NCI-H2081 (cell line): ENCODE results near the gene COPS9.

ENCODE experiments used
- DNase-seq, 2 experiments: peaks; one replicate each; lab custom pipeline; 2025; lab: John Stamatoyannopoulos, UW

The COPS9 gene

DNA sequence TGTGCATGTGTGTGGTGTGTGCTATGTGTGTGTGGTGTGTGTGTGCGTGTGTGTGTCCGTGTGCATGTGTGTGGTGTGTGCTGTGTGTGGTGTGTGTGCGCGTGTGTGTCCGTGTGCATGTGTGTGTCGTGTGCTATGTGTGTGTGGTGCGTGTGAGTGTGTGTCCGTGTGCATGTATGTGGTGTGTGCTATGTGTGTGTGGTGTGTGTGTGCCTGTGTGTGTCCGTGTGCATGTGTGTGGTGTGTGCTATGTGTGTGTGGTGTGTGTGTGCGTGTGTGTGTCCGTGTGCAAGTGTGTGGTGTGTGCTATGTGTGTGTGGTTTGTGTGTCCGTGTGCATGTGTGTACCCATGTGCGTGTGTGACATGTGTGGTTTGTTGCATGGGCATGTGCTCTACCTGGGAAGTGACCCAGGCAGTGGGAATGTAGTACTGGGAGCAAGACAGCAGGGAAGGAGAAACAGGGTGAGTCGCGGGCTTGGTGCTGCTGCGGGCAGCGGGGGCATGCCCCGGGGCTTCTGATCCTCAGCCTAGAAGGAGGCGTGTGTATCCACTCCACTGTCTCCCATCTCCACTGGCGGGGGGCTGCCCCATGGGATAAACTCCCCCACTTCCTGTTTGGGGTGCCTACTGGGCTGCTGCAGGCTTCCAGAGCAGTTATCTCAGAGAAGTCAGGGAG is 11.9 kb upstream of the COPS9 start:
- DNase-seq = no peak

DNA sequence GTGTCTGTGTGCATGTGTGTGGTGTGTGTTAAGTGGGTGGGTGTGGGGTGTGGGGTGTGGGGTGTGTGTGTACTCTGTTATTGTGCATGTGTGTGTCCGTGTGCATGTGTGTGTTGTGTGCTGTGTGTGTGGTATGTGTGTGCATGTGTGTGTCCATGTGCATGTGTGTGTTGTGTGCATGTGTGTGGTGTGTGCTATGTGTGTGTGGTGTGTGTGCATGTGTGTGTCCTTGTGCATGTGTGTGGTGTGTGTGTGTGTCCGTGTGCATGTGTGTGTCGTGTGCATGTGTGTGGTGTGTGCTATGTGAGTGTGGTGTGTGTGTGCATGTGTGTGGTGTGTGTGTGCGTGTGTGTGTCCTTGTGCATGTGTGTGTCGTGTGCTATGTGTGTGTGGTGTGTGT is 11.3 kb upstream of the COPS9 start:
- DNase-seq = no peak

DNA sequence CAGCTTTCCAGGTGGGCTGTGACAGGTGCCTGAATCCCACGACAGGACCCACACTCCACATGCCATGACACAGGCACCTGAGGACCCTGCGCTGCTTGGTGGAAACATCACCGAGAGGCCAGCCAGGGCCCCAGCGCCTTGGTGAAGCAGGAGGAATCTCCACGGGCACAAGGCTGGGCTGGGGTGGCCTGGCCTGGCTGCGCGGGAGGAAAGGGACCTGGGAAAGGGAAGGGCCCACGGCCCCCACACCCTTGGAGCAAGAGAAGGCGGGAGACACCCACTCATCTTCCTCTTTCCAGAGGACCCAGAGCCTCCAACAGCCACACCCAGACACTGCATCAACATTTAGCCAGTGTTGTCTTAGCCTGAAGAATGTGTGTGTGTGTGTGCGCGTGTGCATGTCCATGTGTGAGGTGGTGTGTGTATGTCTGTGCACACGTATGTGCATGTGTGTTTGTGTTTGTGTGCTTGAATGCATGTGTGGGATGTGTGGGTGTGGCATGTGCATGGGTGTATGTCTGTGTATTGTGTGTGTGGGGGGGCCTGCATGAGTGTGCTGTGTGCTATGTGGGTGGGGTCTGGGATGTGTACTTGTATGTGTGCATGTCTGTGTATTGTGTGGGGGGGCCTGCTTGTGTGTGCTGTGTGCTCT is 10.6 kb upstream of the COPS9 start:
- DNase-seq = no peak

DNA sequence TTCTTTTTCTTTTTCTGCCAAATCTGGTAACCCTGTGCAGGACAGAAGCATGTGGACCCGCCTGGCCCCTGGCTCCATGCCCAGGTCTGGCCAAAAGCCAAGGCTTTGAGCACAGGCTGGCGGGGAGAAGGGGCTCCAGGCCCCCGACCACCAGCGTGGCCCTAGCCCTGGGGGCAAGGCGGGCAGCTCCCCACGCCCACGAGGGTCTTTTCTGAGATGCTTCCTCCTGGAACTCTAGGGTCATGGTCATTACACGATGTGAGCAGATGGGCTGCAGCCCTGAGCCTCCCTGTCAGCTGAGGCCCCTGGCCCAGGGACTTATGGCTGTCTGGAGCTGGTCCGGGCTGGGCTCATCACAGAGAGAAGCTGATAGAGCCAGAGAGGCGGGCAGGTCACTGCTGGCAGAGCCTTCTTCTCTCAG is 10.0 kb upstream of the COPS9 start:
- no peak for DNase-seq

DNA sequence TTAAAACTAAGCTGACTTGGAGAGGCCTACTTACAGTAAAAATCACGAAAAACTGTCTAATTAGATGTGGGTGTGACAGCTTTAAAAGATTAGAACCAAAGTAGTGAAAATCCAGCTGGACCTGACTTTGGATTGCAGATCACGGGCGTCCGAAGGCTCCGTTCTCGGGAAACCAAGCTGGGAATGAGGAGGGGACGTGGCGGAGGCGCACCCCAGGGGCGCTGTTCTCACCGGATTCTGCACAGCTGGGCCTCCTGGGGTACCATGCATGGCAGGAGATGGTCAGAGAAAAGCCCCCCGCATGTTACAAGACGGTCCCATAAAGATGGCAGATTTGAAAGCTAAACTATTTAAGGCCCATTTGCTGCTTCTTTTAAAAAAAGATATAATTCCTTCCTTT is 9.4 kb upstream of the COPS9 start:
- no peak for DNase-seq

DNA sequence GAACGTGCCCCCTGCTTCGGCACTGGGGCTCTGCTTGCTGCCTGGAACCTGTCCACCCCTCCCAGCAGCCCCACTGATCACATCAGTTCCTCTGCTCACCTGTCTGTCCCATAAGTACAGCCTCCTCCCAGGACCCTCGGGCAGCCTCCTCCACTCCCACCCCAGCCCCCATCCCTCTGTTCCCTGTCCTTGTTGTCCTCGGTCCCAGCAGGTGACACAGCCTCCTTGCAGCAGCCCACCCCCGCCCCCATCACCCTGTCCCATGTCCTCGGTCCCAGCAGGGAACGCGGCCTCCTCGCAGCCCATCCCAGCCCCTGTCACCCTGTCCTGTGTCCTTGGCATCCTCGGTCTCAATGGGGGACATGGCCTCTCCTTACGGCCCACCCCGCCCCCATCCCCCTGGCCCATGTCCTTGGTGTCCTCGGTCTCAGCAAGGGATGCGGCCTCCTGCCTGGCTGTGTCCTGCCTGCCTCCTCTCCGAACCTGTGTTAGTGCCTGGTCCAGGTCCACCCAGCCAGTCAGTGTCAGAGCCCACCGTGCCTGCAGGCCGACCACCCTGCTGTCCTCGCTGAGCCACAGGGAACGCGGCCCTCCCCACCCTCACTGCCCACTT is 8.7 kb upstream of the COPS9 start:
- no peak for DNase-seq

DNA sequence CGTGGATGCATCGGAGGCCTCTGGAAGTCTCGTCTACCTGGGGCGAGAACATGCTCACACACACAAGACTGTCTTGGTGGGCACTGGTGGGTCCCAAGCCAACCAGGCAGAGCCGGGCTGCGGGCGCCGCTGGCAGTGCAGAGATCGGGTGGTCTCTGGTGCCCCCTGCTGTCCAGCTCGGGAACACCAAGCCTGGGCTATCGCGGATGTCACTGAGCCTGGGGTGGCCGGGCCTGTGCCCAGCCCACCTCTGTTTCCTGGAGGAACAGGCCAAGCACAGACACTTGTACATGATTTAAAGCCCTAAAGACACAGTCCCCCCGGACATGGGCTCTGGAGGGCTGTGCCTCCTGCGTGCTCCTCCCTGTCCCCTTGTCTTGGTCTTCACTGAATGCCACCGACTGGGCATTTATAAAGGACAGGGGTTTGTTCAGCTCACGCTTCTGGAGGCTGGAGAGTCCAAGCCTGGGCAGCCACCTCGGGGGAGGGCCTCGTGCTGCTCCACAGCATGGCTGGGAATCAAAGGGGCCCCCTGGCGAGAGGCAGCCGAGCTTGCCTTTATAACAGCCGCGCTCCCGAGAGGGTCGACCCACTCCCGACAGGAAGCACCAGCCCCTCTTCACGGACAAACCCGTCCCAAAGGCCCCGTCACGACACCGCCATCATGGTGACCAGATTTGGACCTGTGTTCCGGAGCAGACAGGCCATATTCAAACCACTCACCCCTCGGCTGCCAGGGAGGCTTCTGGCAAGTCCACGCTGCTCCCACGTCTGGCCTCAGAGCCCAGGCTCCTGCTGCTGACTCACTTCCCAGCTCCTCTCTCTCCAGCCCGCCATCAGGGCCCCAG is 7.9 kb upstream of the COPS9 start:
- DNase-seq = peak; percentile 22 to 65

DNA sequence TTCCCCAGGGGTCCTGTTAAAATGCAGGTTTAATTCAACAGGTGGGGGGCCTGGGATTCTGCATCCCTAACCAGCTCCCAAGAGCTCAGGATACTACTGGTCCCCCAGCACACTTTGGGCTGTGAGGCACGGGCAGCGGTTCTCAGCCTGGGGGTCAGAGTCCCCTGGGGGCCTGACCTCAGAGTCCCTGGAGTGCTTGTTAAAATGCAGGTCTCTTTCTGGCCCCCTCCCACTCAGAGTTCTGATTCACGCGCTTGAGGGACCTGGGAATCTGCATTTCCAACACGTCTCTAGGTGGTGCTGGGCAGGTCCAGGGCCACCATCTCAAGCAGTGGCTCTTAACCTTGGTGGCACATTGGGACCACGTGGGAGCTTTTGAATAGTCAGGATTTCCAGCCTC is 7.2 kb upstream of the COPS9 start:
- no peak for DNase-seq

DNA sequence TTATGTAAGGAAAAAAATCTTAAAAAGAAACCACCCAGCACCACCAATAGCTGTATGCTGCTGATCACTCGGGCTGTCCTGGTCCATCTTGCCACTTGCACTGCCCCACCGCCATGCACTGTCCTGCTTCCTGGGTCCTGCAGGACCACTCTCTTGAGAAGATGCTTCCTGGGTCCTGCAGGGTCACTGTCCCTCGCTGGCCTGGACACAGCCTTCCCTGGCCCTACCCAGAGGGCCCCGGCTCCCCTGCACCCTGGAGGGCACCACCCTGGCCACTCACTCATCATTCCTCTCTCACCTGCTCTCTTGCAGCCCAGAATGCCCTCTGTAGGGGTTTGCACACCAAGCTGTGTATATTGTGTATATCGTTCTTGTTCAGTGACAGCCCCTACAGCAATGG is 6.8 kb upstream of the COPS9 start:
- DNase-seq = no peak

DNA sequence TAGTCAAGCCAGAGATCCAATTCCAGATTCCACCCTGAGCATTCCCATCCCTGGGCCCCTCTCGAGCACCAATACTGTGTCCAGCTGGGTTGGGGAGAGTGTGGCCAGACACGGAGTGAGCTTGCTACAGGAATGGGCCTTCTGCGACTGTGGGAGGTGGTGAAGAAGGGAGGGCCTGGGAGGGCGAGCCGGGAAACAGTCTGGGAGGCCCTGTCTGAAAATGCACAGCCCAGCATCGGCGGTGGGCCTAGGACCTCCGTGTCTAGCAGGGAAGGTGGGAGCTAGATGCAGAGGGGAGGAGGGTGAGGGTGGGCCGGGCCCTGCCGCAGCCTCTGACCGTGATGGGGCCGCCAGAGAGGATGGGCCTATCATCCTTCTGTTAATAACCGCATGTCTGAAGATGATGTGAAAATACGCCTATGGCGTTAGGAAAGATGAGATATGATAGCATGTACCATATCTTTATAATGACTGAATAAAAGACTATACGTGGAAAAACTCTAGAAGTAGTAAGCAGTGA is 6.2 kb upstream of the COPS9 start:
- no peak for DNase-seq

DNA sequence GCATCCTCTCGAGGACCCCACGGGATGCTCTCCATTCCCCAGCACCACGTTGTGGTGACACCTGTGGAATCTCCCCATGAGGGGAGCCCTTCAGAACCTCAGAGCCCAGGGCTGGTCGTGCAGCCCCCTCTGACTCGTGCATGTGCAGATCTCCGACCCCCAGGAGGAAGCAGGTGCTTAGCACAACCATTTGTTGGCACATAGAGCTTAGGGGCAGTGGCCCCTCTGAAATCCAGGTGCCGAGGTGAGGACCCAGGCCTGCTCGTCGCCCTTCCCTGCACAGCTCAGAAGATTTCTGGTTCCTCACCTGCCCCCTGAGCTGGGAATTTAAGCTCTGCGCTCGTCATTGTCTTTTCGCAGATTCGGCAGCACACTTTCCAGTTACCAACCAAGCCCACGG is 5.6 kb upstream of the COPS9 start:
- DNase-seq = no peak

DNA sequence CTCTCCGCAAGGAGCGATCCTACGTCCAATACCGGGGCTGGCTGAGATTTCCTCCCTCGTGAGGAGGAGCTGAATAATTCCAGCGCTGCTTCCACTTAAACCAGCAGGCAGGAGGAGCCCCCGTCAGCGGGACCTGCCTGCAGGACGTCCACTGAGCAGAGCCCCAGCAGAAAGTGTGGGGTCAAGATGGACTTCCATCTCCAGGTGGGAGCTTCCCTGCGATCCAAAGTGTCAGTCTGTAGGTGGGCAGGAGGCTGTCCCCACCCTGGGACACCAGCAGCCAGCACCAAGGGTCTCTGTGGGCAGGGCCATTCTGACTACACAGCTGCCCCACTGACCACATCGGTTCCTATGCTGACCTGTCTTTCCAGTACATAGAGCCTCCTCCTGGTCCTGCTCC is 4.8 kb upstream of the COPS9 start:
- no peak for DNase-seq

DNA sequence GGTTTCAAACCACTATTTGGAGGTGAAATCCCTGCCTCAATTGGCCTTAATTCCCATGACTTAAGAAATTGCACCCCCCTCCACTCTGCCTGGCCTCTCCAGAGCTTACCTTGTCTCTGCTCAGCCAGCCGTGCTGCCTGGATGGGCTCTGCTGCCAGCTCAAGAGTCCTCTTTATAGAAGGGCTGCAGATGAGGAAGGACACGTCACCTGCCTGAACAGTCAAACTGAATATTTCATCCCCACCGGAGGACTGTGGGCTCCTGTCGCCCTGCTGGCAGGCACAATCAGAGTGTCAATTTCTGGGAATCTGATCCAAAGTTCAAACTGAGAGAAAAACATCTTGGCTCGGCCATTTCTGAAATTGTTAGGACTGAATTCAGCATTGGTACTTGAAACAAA is 4.4 kb upstream of the COPS9 start, which contains the start of gene OTOS:
OTOS (minus strand) TSS at position 148 of the 400 bp plus-strand sequence. CDS start 332 bp downstream, outside the sequence.
- no peak for DNase-seq

DNA sequence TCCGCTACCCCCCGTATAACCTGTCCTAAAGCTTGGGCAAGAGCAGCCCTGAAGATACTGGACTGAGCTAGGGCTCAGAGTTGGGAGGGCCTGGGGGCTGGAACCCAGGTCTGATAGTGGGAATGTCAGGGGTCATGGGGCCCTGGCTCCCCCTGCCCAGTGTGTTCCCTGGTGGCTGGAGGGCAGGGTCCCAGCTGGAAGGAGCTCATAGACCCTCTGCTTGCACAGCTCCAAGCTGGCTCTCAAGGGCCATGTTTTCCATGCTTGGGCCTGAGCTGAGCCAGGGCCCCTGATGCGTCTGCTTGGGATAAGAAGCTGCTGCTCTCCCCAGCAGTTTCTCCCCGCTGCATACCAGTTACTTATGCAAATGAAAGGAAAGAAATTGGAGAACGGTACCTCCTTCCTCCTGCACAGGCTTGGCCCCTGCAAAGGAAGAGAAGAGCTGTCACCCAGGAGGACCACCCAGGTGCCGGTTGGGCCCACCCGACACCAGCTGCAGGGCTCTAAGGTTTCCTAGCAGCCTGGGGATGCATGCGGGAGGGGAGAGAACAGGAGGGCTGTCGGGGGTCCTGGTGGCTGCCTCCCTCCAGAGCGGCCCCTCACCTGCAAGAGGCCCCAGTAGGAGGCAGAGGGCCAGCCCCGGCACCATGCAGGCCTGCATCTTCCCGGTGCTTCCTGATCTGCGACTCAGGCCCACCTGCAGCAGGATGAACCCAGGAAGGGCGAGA is 3.7 kb upstream of the COPS9 start:
- DNase-seq = no peak

DNA sequence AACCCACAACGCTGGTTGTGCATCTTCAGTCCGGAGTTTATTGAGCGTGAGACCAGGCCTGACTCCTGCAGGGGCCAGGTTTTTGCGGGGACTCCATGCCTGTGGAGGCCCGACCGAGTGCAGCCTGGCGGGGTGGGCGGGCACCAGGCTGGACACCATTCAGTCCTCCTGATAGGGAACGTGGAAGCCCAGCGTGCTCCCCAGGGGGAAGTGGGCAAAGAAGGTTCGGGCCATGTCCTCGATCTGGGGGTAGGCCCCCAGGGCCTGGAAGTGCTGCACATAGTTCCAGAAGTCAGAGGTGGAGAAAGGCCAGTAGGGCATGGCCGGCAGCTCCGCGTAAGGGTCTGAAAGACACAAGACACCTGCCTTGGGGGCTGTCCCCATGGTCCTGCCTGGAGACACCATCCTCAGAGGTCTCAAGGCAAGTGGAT is 2.9 kb upstream of the COPS9 start:
- no peak for DNase-seq

DNA sequence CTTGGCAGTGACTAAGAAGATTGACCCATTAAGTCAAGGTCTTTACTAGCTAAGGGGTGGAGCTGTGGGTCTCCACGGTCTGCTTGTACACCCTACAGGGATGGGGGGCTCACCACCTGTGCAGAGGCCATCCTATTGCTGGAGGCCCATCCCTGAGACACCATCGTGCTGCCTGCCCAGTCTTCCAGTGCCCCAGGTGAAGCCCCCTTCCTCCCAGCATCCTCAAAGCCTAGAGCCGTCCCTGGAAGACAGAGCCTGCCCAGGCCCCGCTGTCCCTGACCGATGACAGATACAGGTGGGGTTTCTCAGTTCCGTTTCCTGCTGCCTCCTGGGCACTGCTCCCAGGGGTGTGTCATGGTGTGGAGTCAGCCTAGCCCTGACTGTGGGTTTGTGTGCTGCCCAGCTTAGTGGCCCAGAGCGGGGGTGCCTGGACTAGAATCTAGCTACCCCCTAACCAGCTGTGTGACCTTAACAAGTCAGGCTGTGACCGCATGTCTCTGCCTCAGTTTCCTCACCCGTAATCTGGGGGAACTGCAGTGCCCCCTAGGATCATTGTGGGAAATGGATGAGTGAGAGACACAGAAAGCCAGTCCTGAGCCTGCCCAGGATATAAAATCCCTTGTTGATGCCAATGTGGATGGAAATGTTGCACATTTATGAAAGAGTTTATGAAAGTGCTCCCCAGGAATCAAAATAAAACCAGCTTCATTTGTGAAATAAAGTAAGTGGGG is 2.3 kb upstream of the COPS9 start:
- no peak for DNase-seq

DNA sequence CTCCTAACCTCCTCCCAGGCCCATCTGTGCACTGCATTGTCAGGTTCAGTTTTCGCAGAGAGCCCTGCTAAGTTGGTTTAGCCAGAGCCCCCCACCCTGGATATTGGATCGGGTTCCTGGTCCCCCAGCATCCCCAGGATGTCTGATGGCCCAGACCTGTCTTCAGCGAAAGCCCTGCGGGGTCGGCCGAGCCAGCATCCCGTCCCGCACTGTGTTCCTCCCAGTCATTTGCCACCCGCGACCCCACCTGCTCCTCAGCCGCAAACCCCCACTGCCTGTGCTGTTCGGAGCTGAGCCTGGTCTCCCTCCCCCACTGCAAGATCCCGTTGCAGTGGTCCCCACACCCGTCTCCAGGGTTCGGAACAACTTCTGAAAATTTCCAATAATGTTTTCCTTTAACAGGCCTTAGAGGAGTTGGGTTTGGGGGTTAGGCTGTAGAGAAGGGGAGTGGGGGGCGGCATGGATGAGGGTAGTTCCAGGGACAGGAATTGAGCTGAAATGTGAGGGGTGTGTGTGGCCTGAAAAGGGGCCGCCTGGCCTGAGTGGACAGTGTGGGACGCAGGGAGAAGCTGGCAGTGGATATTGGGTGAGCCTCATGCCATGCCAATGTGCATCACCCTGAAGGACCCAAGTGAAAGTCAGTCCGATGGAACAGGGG is 1.6 kb upstream of the COPS9 start:
- no peak for DNase-seq

DNA sequence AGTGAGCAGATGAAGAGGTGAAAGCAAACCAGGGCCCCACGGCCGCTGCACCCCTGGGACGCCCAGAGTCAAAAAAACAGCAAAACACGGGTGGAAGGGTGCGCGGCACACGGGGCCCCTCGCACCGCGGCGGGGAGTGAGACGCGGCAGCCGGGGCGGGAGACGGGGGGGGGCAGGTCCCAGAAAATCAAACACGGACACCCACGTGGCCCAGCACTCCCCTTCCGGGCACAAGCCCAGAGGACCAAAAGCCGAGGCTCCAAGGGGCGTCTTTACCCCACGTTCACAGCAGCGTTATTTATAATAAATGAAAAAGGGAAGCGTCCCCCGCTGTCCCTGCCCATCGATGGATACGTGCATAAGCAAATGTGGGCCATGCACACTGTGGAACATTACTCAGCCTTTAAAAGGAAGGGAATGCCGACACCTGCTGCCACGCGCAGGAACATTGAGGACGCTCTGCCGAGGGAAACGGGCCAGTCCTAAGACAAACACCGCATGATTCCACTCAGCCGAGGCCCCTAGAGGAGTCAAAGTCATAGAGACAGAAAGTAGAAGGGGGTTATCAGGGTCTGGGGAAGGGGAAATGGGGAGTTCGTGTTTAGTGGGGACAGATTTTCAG is 677 bp upstream of the COPS9 start:
- DNase-seq = no peak

DNA sequence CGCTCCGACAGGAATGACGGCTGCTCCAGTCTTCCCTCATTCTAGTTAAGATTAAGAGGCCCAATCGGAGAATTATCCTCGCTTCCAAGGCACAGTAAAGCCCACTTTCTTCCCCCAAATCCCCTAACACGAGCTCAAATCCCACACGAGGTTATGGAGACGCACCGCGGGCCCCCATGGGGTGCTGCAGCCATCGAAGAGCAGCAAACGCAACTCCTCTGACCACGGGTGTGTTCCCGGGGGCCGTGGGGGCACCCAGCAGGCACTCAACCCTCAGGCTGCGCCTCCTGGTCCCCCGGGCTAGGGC is 446 bp downstream of the COPS9 start:
- no peak for DNase-seq

DNA sequence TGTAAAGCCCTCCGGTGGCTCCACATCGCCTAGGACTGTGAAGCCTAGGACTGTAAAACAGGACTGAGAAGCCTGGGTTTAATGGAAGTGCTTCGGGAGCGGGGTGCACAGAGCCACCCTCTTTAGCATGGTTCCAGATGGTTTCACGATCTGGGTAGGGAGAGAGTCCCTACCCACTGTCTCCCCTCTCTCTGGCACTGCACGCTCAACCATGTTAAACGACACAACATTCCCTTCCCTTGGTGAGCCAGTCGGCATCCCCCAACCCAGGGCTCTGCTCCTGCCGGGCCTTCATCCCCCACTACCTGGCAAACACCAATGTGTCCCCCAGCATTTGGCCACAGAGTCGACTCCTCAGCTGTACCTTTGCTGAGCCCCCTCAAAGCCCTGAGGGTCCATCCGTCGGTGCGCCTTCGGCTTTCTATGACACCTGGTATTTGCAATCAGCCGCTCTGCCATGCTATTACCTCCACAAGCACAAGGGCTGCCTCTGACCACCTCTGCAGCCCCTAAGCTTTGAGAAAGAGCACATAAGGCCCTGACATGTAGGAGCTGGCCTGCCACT is 1.1 kb downstream of the COPS9 start:
- no peak for DNase-seq
